CD4-positive, alpha-beta T cell (primary cell): ENCODE results near the gene TEX2. TPM values are rescaled to one million over a fixed set of nuclear protein-coding genes. Genes with fewer than 3 reads are reported as not detected.

ENCODE experiments used
- ATAC-seq: fragments of 200-7000 bp; cut with Tn5 transposase; one replicate; pipeline ENCODE4 v1.10.0; 2022; ENCODE audit warnings: mild to moderate bottlenecking; ENCODE audit not compliant: poor library complexity
- CTCF ChIA-PET: fragments of 350-600 bp; sonication (Branson Sonifier 250); formaldehyde crosslinking; loops from one replicate; lab custom pipeline; 2021; ENCODE audit warnings: antibody characterized with exemption, inconsistent platforms; lab: Charles Lee
- POLR2A ChIA-PET: fragments of 350-600 bp; sonication (Branson Sonifier 250); formaldehyde crosslinking; loops from one replicate; lab custom pipeline; 2021; ENCODE audit warnings: antibody characterized with exemption, inconsistent platforms; lab: Charles Lee
- DNase-seq, 14 experiments: peaks; one replicate each; pipeline ENCODE4 v3.0.0-alpha.2; 2013 to 2020; ENCODE audit warnings: mixed read lengths in 2 of 14
- H3K27ac ChIP-seq, 2 donors: one replicate each; pipeline versions ENCODE4 v1.5.1 to v1.7.0; 2013; ENCODE audit warnings: low read length in 2 of 2, low read depth in 1 of 2, mild to moderate bottlenecking in 1 of 2
- H3K27me3 ChIP-seq, 2 experiments: 1 replicate in 1 of 2; 2 replicates in 1 of 2; pipeline versions ENCODE4 v1.6.1 to v1.7.0; 2013; ENCODE audit warnings: low read length in 2 of 2, control low read depth in 1 of 2, mild to moderate bottlenecking in 1 of 2, moderate library complexity in 1 of 2; ENCODE audit not compliant: insufficient read depth in 2 of 2, control insufficient read depth in 1 of 2
- H3K36me3 ChIP-seq: one replicate; pipeline ENCODE4 v1.6.1; 2013; ENCODE audit warnings: low read length, control low read depth; ENCODE audit not compliant: insufficient read depth
- H3K4me1 ChIP-seq: one replicate; pipeline ENCODE4 v1.6.1; 2013; ENCODE audit warnings: low read length, control low read depth; ENCODE audit not compliant: insufficient read depth
- H3K4me3 ChIP-seq: one replicate; pipeline ENCODE4 v1.5.1; 2013; ENCODE audit warnings: mild to moderate bottlenecking, low read length, moderate library complexity
- H3K9me3 ChIP-seq, 2 experiments: 1 replicate in 1 of 2; 2 replicates in 1 of 2; pipeline versions ENCODE4 v1.6.1 to v1.7.0; 2013; ENCODE audit warnings: low read length in 2 of 2, mild to moderate bottlenecking in 2 of 2, control low read depth in 1 of 2, moderate library complexity in 1 of 2; ENCODE audit not compliant: control insufficient read depth in 1 of 2, insufficient read depth in 1 of 2
- H3K27ac Mint-ChIP-seq: one replicate; pipeline ENCODE4 v1.8.0; 2020; ENCODE audit warnings: mixed read lengths
- H3K27me3 Mint-ChIP-seq: one replicate; pipeline ENCODE4 v1.8.0; 2021; ENCODE audit warnings: mixed read lengths
- H3K36me3 Mint-ChIP-seq: one replicate; pipeline ENCODE4 v1.8.0; 2021; ENCODE audit warnings: low read depth, mixed read lengths
- H3K4me1 Mint-ChIP-seq: one replicate; pipeline ENCODE4 v1.8.0; 2021; ENCODE audit warnings: low read depth, mixed read lengths
- H3K4me3 Mint-ChIP-seq: one replicate; pipeline ENCODE4 v1.8.0; 2020; ENCODE audit warnings: mild to moderate bottlenecking, mixed read lengths
- H3K9me3 Mint-ChIP-seq: one replicate; pipeline ENCODE4 v1.8.0; 2020; ENCODE audit warnings: mixed read lengths
- CTCF ChIP-seq: fragments of 200-600 bp; IDR thresholded peaks from one replicate; pipeline ENCODE4 v1.8.0; 2022; ENCODE audit warnings: antibody characterized with exemption, mild to moderate bottlenecking
- intact Hi-C, 2 experiments: fragments of 100-400 bp; cut with DNase I in 1 of 2; cut with micrococcal nuclease in 1 of 2; formaldehyde crosslinking; loops; one replicate each; pipeline versions ENCODE4 v1.15.1 to v1.9.0; 2023 to 2025; cut with DNase I, micrococcal nuclease
- total RNA-seq, 174 experiments: library from RNA in 2 of 174; stranded (reverse) in 2 of 174; gene quantifications; one replicate each; pipeline ENCODE4 v1.2.3 and lab custom pipeline; 2021 to 2026

Gene TEX2
- total RNA-seq, 2 experiments from 2014 or later, result 8.6 to 8.9 TPM

GRCh38 chr17:64158406-64158805 lies 104.7 kb downstream of the TEX2 start:
- H3K9me3 Mint-ChIP-seq, result no peaks in the 10 kb centered on the region

GRCh38 chr17:64157669-64158180 lies 105.3 kb downstream of the TEX2 start:
- H3K9me3 ChIP-seq, result no peaks in the 10 kb centered on the region
- CTCF ChIA-PET, result no interaction called here
- H3K27ac Mint-ChIP-seq, result no peak overlapping the region
- no peaks in the 10 kb centered on the region for H3K27me3 ChIP-seq
- POLR2A ChIA-PET, result no interaction called here
- no peak overlapping the region for H3K4me3 Mint-ChIP-seq
- no peak overlapping the region for H3K27ac ChIP-seq
- TF ChIP-seq CTCF, result no peak
- intact Hi-C loops, result no loop called here
- H3K36me3 Mint-ChIP-seq, result peaks cover 25% of the 10 kb centered on the region
- H3K4me1 ChIP-seq, result no peaks in the 10 kb centered on the region
- H3K27me3 Mint-ChIP-seq, result no peaks in the 10 kb centered on the region
- H3K36me3 ChIP-seq, result peaks cover 14% of the 10 kb centered on the region
- DNase-seq (no peak), ATAC-seq (no peak)
- H3K4me1 Mint-ChIP-seq, result peaks cover 7% of the 10 kb centered on the region
- H3K9me3 Mint-ChIP-seq, result no peaks in the 10 kb centered on the region
- no peak overlapping the region for H3K4me3 ChIP-seq

More at GRCh38 chr17:64158406-64158805, 104.7 kb downstream of the TEX2 start:
- H3K4me1 Mint-ChIP-seq, result peaks cover 7% of the 10 kb centered on the region
- TF ChIP-seq CTCF, result no peak
- no peak overlapping the region for H3K27ac Mint-ChIP-seq
- Histone ChIP-seq H3K36me3 (peaks cover 8% of the 10 kb centered on the region), H3K4me1 (no peaks in the 10 kb centered on the region), H3K27me3 (no peaks in the 10 kb centered on the region), H3K9me3 (no peaks in the 10 kb centered on the region), H3K4me3 (no peak overlapping the region), H3K27ac (no peak overlapping the region)
- no peak overlapping the region for H3K4me3 Mint-ChIP-seq
- CTCF ChIA-PET, result no interaction called here
- POLR2A ChIA-PET, result no interaction called here
- intact Hi-C loops, result no loop called here
- no peaks in the 10 kb centered on the region for H3K27me3 Mint-ChIP-seq
- ATAC-seq (no peak), DNase-seq (no peak)
- H3K36me3 Mint-ChIP-seq, result peaks cover 18% of the 10 kb centered on the region

DNA sequence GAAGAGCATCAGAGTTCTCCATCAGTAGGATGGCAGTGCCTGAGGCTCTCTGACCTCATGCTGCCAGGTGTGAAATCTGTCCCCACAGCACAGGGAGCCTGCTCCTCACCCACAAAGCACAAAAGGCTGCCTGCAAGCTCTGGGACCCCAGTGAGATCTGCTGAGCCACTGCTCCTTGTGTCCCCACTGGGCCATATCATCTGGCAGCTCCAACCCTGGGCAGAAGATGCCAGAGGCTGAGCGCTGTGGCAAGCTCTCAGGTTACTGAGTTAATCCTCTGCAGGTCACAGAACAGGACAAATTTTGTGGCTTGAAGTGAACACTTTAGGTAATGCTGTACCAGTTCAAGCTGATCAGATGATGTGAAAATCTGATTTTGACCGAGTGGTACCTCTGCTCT lies 106.4 kb downstream of the TEX2 start:
- Histone ChIP-seq H3K4me3 (no peak overlapping the region), H3K27ac (no peak overlapping the region), H3K36me3 (peaks cover 22% of the 10 kb centered on the region), H3K27me3 (no peaks in the 10 kb centered on the region), H3K9me3 (no peaks in the 10 kb centered on the region), H3K4me1 (no peaks in the 10 kb centered on the region)
- H3K9me3 Mint-ChIP-seq, result no peaks in the 10 kb centered on the region
- CTCF ChIA-PET, result no interaction called here
- POLR2A ChIA-PET, result no interaction called here
- peaks cover 2% of the 10 kb centered on the region for H3K4me1 Mint-ChIP-seq
- DNase-seq (no peak), ATAC-seq (no peak)
- H3K36me3 Mint-ChIP-seq, result peaks cover 30% of the 10 kb centered on the region
- H3K4me3 Mint-ChIP-seq, result no peak overlapping the region
- H3K27ac Mint-ChIP-seq, result no peak overlapping the region
- intact Hi-C loops, result no loop called here
- TF ChIP-seq CTCF, result no peak
- H3K27me3 Mint-ChIP-seq, result no peaks in the 10 kb centered on the region
